ENCODE results near the gene PAQR9.

DNA sequence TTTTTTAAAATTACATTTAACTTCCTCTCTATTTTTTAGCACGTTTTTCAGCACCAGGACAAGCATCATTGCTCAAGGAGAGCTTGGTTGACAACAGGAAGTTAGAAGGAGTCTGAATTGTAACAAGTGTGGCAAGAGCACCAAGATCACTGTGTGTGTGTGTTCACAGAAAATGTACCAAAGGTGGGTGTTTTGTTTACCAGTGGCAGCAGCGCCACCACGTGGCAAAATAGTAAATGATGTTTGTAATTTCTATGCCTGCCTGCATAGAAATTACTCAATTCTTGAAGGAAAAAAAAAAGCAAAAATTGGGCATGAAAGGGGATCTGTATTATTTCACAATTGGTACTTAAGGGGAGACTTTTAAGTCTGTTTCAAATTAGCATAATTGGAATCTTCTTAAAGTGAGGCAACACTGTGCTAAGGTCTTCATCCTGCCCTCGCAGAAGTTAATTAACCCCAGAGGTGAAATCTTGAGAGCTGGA, 30.5 kb upstream of the PAQR9 start:
- TF ChIP-seq, protein P1, sequence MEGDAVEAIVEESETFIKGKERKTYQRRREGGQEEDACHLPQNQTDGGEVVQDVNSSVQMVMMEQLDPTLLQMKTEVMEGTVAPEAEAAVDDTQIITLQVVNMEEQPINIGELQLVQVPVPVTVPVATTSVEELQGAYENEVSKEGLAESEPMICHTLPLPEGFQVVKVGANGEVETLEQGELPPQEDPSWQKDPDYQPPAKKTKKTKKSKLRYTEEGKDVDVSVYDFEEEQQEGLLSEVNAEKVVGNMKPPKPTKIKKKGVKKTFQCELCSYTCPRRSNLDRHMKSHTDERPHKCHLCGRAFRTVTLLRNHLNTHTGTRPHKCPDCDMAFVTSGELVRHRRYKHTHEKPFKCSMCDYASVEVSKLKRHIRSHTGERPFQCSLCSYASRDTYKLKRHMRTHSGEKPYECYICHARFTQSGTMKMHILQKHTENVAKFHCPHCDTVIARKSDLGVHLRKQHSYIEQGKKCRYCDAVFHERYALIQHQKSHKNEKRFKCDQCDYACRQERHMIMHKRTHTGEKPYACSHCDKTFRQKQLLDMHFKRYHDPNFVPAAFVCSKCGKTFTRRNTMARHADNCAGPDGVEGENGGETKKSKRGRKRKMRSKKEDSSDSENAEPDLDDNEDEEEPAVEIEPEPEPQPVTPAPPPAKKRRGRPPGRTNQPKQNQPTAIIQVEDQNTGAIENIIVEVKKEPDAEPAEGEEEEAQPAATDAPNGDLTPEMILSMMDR (IDR thresholded peaks at IDR 0.05) = peak in 2 of 3 donors; percentile 23 to 39
- TF ChIP-seq POLR2A (IDR thresholded peaks at IDR 0.05) = no peak
